A172 (cell line): ENCODE results near the gene TMTC4. TPM values are rescaled to one million over a fixed set of nuclear protein-coding genes. Genes with fewer than 3 reads are reported as not detected.
"Not testable (repeated sequence)": the region's sequence is repeated elsewhere in the genome, so short reads cannot be mapped to it uniquely, and the experiment has no call there.

Experiments
- DNase-seq: peaks from one replicate; pipeline ENCODE4 v3.0.0-alpha.2; 2015; ENCODE audit warnings: low spot score
- total RNA-seq: library from RNA; depleted of rRNA; stranded (reverse); fragments of >200 nt; shearing (Covaris generic); gene quantifications from 2 replicates; pipeline ENCODE4 v1.2.3, GENCODE V29; 2014; rRNA removed

The TMTC4 gene
- 6.0 and 8.8 TPM in 2 replicates for total RNA-seq

DNA sequence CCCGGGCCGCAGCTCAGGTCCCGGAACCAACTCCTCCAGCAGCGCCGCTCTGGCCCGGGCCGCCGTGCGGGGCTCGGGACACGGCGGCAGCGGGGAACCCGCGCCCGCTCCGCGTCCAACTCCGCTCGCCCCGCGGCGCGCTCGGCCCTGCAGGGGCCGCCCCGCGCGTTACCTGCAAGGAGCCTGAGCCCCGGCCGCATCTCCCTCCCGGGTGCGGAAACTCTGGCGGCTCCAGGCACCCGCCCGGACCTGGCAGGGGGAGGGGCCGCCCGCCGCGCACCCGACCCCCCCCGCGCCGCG lies at the start of gene TMTC4:
Gene TMTC4, minus strand, starts transcription at position 224 of the 300 bp plus-strand sequence. CDS start 4,433 bp downstream, outside the sequence.
- no peak for DNase-seq

DNA sequence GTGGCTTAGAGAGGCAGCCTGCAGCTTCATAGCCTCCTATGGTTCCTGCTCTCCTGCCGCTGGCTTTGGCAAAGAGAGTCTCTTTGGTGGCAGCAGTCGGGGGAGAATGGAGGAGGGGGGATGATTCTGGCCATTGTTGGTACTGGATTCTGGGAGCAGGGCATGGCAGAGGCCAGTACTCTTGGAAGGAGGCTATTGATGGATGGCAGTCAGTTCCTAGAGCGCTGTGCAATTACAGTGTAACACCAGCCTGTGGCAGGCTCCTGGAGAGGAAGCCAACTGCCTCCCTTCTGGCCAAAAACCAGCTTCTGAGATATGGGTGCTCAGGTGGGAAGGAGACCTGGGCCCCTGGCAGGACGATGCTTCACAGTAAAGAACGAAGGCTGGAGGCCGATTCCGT lies 47.9 kb upstream of the TMTC4 start:
- DNase-seq = no peak

DNA sequence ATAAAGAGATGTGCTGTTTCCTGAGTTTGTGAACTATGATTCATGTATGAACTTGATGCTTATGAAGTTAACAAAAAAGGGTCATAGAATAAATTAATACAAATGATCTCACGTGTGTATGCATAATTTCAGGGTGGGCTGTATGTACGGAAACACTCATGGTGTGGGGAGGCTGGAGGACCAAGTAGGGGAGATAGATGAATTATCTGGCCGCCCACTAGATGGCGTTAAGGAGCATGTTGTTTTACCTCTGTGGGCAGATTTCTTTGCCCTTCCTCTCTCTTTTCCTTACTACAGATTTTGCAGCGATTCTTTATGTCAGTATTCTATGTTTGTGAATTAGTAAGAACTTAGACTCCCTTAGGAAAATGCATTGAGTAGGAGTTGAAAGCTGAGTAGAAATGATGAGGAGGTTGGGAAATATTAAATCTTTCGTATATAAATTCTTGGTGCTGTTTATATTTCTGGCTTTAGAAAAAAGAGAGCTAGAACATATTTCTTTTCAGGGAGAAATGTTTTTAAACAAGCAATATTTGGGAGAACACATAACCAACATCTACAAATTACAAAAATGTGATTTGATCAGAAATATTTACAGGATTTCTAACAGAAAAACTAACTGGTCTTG lies 47.4 kb upstream of the TMTC4 start:
- peak; percentile 61 for DNase-seq

GRCh38 chr13:100715604-100716003 lies 41.0 kb upstream of the TMTC4 start:
- no peak for DNase-seq

DNA sequence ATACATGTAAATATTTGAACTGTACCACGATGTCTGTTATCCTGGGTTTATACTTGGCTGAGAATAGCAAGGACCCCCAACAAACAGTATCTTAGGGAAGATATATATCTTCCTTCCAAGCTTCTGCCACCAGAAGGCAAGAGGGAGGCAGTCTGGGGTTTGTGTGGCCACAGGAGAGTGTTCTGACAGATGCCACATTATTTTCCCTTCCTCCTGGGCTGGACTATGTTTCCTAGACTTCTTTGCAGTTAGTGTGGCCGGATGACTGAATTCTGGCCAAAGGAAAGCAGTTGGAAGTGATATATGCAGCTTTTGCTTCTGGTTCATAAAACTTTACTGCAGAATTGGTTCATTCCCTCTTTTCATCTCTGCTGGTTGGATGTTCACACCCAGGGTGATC lies 39.9 kb upstream of the TMTC4 start:
- DNase-seq = no peak

- no peak for DNase-seq
Measured at GRCh38 chr13:100710176-100710575, 35.6 kb upstream of the TMTC4 start.

DNA sequence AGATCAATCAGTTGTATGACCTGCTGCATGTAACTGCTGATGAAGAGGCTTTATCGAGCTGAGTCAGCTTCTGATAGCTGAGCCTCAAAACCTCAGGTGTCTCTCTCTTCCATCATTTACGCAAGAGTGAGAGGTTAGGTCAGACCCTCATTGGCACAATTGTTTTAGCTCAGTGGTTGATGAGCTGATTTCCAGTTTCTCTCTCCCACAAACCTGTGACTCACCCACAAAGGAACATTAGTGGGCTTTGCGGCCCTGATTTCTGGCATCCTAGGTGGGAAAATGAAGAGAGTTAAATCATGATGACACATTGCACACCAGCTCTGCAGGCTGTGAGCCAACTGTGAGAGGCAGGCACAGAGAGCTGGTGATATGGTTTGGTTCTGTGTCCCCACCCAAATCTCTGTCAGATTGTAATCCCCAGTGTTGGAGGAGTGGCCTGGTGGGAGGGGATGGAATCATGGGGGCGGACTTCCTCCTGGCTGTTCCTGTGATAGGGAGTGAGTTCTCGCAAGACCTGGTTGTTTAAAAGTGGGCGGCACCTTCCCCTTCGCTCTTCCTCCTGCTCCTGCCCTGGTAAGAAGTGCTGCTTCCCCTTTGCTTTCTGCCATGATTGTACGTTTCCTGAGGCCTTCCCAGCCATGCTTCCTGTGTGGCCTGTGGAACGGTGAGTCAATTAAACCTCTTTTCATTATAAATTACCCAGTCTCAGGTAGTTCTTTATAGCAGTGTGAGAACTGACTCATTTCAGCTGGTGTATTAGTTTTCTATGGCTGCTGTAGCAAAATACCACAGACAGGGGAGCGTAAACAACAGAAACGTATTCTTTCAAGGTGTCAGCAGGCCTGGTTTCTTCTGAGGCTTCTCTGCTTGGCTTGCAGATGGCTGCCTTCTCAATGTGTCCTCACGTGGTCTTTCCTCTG lies 33.5 kb upstream of the TMTC4 start:
- DNase-seq = peak; percentile 86

DNA sequence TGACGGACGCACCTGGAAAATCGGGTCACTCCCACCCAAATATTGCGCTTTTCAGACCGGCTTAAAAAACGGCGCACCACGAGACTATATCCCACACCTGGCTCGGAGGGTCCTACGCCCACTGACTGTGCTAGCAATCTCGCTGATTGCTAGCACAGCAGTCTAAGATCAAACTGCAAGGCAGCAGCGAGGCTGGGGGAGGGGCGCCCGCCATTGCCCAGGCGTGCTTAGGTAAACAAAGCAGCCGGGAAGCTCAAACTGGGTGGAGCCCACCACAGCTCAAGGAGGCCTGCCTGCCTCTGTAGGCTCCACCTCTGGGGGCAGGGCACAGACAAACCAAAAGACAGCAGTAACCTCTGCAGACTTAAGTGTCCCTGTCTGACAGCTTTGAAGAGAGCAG lies 23.7 kb upstream of the TMTC4 start:
- not testable (repeated sequence) for DNase-seq

DNA sequence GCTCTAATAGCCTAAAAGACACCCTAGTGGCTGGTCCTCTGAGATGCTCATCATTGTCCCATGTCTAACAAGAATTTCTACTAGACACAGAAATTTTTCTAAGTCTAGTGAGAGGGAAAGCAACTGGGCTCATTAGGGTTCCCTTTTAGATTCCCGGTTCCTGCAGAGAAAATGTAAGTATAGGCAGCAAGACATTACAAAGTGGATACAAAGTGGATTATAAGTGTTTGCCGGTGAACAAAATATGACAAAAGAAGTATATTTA lies 20.8 kb upstream of the TMTC4 start:
- no peak for DNase-seq

GRCh38 chr13:100694722-100695508 lies 20.3 kb upstream of the TMTC4 start:
- DNase-seq = peak; percentile 74

DNA sequence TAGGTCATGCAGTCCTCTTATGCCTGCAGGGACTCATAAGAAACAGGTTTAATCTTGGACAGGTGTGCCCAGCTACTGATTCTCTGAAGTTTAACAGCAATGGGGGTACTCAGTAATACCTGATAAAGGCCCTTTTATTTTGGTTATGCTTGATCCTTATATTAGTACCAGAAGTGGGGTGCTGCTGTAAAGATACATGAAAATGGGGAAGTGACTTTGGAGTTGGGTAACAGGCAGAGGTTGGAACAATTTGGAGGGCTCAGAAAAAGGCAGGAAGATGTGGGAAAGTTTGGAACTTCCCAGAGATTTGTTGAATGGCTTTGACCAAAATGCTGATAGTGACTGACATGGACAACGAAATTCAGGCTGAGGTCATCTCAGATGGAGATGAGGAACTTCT lies 14.6 kb upstream of the TMTC4 start:
- no peak for DNase-seq

DNA sequence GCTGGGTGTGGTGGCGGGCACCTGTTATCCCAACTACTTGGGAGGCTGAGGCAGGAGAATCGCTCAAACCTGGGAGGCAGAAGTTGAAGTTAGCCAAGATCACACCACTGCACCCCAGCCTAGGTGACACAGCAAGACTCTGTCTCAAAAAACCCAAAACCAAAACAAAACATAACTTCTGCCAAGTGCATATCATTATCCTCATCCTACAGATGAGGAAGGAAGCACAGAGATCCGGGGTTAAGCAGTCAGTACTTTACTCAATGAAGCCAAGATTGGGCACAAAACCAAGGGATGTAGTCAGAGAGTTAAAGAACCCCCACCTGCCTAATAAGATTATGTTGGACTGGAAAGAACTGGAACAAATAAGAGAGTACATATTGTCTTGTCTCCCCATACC lies 5.5 kb upstream of the TMTC4 start:
- no peak for DNase-seq

- DNase-seq = not testable (repeated sequence)
Measured at GRCh38 chr13:100677128-100677527, 2.5 kb upstream of the TMTC4 start.

GRCh38 chr13:100675661-100676129 lies 1.1 kb upstream of the TMTC4 start:
- no peak for DNase-seq

DNA sequence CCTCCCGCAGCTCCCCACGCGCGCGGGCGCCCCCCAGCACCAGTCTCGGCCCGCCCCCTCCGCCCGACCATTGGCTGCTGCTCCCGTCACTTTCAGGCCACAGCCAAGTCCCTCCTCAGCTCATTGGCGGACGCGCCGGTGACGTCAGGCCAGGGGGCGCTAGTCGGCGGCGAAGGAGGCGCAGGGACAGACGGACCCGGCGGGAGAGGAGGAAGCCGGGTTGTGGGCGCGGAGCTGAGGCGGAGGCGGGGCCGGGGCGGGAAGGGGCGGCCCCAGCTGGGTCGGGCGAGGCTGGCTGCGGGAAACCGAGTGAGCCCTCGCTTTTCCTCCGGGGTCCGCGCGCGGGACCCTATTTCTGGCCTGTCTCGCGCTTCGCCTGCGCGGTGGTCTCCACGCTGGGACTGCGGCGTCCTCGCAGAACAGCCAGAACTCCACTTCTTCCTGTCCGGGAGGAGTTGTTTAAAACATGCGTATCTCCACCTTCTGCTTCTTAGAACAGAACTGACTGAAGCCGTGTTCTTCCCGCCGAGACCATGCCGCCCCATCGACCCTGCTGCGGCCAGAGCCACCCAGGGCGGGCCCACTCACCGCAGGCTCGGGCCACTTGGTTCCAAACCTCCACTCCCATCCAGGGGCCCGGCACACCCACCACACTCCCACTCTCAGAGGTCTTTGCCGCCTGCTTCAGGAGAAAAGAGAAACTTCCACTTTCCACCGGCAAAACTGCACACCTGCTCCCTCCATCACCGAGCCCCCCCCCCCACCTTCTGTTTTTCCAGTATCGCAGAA lies 471 bp upstream of the TMTC4 start:
- DNase-seq = peak; percentile 94

- DNase-seq = peak; percentile 74
Measured at GRCh38 chr13:100673713-100674571, 653 bp downstream of the TMTC4 start.

DNA sequence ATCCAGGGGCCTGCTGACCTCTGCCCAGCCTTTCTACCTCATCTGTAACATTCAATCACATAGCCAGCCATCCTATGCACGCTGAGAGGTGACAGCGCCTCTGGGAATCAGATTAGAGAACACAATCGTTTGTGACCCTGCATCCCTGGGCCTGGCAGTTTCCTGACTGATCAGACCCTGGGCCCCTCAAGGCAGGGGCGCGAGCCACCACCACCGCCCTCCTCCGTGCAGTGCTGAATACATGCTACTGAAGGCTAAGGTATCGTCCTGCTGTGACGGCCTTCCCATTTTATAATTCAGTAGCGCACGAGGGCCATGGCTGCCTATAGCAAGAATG lies 1.3 kb downstream of the TMTC4 start:
- no peak for DNase-seq

DNA sequence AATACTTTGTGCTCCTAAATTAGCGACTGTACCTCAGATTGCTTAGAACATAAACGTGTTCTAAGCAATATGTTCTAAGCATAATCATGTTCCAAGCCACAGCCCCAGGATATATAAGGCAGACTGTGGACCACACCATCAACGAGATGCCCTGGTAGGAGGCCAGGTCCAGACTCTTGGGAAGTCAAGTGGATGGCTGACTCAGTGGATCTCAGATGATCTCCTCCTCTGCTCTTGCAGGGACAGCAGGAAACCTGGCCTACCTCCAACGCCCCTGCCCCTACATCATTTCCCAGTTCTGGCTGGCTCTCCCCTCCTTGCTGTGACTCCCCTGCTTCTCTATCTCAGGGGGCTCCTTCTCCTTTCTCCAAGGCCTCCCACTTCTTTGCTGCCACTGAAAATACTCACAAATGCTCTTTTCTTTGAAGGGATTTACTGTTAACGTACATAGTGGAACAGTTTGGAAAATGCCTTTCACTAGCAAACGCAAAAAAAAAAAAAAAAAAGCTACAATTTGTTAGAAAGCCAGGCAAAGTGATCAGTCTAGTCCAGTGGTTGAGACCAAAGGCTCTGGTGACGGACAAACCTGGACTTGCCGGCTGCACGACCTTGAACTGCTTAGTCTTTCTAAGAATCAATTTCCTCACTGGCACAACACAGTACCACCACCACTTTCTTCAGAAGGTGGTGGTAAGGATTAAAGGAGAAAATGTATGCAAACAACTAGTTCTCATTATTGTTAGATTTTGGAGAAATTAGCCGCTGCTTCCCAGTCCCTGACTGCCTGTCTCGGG lies 3.0 kb downstream of the TMTC4 start:
- no peak for DNase-seq

- peak; percentile 11 for DNase-seq
Measured at GRCh38 chr13:100668408-100668807, 6.2 kb downstream of the TMTC4 start.

GRCh38 chr13:100667894-100668293 lies 6.7 kb downstream of the TMTC4 start:
- DNase-seq = no peak
